ENCODE measurements around the gene TMTC2.
A peak's percentile ranks its signal among the peaks of the same experiment; 100 is the strongest.

The TMTC2 gene

GRCh38 chr12:82686168-82687020, at the start of gene TMTC2:
Gene TMTC2, plus strand, starts transcription at chr12:82686906.
- CTCF ChIA-PET: interaction anchor here (0.5 to 4.0 kb wide), 56 partner anchors 8 to 1984 kb away, joined by 3 to 24 read pairs (median 4); partner anchors contain the start of genes CCDC59 and METTL25
- TF ChIP-seq, protein P1, sequence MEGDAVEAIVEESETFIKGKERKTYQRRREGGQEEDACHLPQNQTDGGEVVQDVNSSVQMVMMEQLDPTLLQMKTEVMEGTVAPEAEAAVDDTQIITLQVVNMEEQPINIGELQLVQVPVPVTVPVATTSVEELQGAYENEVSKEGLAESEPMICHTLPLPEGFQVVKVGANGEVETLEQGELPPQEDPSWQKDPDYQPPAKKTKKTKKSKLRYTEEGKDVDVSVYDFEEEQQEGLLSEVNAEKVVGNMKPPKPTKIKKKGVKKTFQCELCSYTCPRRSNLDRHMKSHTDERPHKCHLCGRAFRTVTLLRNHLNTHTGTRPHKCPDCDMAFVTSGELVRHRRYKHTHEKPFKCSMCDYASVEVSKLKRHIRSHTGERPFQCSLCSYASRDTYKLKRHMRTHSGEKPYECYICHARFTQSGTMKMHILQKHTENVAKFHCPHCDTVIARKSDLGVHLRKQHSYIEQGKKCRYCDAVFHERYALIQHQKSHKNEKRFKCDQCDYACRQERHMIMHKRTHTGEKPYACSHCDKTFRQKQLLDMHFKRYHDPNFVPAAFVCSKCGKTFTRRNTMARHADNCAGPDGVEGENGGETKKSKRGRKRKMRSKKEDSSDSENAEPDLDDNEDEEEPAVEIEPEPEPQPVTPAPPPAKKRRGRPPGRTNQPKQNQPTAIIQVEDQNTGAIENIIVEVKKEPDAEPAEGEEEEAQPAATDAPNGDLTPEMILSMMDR (tag by site-specific recombination; IDR thresholded peaks at IDR 0.05): no peak
- TF ChIP-seq ZNF843 (tag by site-specific recombination; IDR thresholded peaks at IDR 0.05) (0 out of 2 replicates have a peak, but pooled peaks have one; percentile 5), INSM2 (tag by site-specific recombination; IDR thresholded peaks at IDR 0.05) (no peak), ZBTB20 (tag by site-specific recombination; IDR thresholded peaks at IDR 0.05) (peak; percentile 88), SP3 (tag by site-specific recombination; IDR thresholded peaks at IDR 0.05) (peak; percentile 77), HIC1 (tag by site-specific recombination; IDR thresholded peaks at IDR 0.05) (peak; percentile 80; the same call in 1 of the 2 replicates), PATZ1 (tag by site-specific recombination; IDR thresholded peaks at IDR 0.05) (peak; percentile 47; the same call in 1 of the 2 replicates), PRDM10 (tag by site-specific recombination; IDR thresholded peaks at IDR 0.05) (peak; percentile 58), IKZF3 (tag by site-specific recombination; IDR thresholded peaks at IDR 0.05) (peak; percentile 78; the same call in 1 of the 2 replicates), ZBTB17 (tag by site-specific recombination; IDR thresholded peaks at IDR 0.05) (peak; percentile 48), ZNF266 (tag by site-specific recombination; IDR thresholded peaks at IDR 0.05; ENCODE audit: low read depth) (no peak), ZNF335 (tag by site-specific recombination; conservative IDR thresholded peaks at IDR 0.05) (peak; percentile 94), PRDM1 (tag by site-specific recombination; IDR thresholded peaks at IDR 0.05) (peak; percentile 57; the same call in 1 of the 2 replicates), OSR2 (tag by site-specific recombination; IDR thresholded peaks at IDR 0.05) (no peak), ZNF777 (tag by site-specific recombination; IDR thresholded peaks at IDR 0.05; ENCODE audit: borderline replicate concordance) (peak; percentile 21; the same call in 1 of the 2 replicates), GLIS2 (tag by site-specific recombination; IDR thresholded peaks at IDR 0.05) (peak; percentile 91; the same call in 1 of the 2 replicates), ZNF366 (tag by site-specific recombination; conservative IDR thresholded peaks at IDR 0.05) (peak; percentile 72), GLIS1 (tag by site-specific recombination; IDR thresholded peaks at IDR 0.05) (peak; percentile 50), ZSCAN23 (tag by site-specific recombination; IDR thresholded peaks at IDR 0.05) (no peak), TRIM28 (IDR thresholded peaks at IDR 0.05; ENCODE audit: borderline replicate concordance, low read length) (peak; percentile 78; the same call in 1 of the 2 replicates), ZNF76 (tag by site-specific recombination; IDR thresholded peaks at IDR 0.05; ENCODE audit: borderline replicate concordance, low read depth) (peak; percentile 73; the same call in 1 of the 2 replicates)

More at GRCh38 chr12:82686168-82687020, at the start of gene TMTC2:
- peak within 1 kb of the TSS; percentile 96 for H3K4me3 ChIP-seq (ENCODE audit: low read depth, low read length)
- H3K4me1 ChIP-seq (ENCODE audit: control insufficient read depth, insufficient read depth, low read length): peaks cover 18% of the 10 kb centered on the region
- H3K9me3 ChIP-seq (ENCODE audit: control insufficient read depth, insufficient read depth, low read depth, low read length): no peaks in the 10 kb centered on the region
- H3K27ac ChIP-seq (ENCODE audit: extremely low read depth, low read depth, low read length): peak within 1 kb of the TSS; percentile 89
- POLR2A ChIA-PET: interaction anchor here (0.5 to 1.3 kb wide), 12 partner anchors 12 to 328 kb away, joined by 3 to 5 read pairs (median 3); partner anchors contain the start of genes CCDC59 and METTL25
- no peaks in the 10 kb centered on the region for H3K36me3 ChIP-seq (ENCODE audit: control insufficient read depth in 2 of 2, insufficient read depth in 1 of 2, low read length in 2 of 2)
